K562 (cell line): ENCODE data around the gene SEMA3F. TPM values are rescaled to one million over a fixed set of nuclear protein-coding genes. Genes with fewer than 3 reads are reported as not detected.

Source experiments
- REST ChIP-seq, 2 experiments: fragments of 450-650 bp; formaldehyde crosslinking in 1 of 2; IDR thresholded peaks; 2 replicates each; pipeline versions ENCODE4 v1.4.0 to v1.6.1; 2014 to 2020; ENCODE audit warnings: mild to moderate bottlenecking in 2 of 2, borderline replicate concordance in 1 of 2, low read depth in 1 of 2
- polyA plus RNA-seq, 8 experiments: library from polyadenylated mRNA; depleted of rRNA in 4 of 8; stranded (reverse) in 5 of 8; unstranded in 3 of 8; fragments of >200 nt; fragmentation: Nextera tagmentation in 2 of 8; fragmentation: Illumina TruSeq in 1 of 8; extraction: Ambion mirVana in 2 of 8; extraction: Trizol in 1 of 8; gene quantifications; 2 replicates each; pipeline versions ENCODE4 v1.2.1 to v1.2.3, GENCODE V29; 2011 to 2014; ENCODE audit warnings: inconsistent platforms in 1 of 8, missing spikeins in 1 of 8
- total RNA-seq, 7 experiments: library from RNA; depleted of rRNA in 6 of 7; stranded (reverse); fragments of >200 nt in 6 of 7; fragmentation: Illumina TruSeq in 2 of 7; extraction: Trizol in 2 of 7; gene quantifications; 2 replicates each; pipeline versions ENCODE4 v1.2.1 to v1.2.3, GENCODE V29; 2011 to 2021; ENCODE audit warnings: low replicate concordance in 1 of 7

Gene SEMA3F
- total and polyA plus RNA-seq, 9 of the 15 experiments (the other 6 are each of a cell fraction or from before 2014, with no cell fraction given): 0.58 to 3.0 (median 2.0) TPM; not detected in 2

DNA sequence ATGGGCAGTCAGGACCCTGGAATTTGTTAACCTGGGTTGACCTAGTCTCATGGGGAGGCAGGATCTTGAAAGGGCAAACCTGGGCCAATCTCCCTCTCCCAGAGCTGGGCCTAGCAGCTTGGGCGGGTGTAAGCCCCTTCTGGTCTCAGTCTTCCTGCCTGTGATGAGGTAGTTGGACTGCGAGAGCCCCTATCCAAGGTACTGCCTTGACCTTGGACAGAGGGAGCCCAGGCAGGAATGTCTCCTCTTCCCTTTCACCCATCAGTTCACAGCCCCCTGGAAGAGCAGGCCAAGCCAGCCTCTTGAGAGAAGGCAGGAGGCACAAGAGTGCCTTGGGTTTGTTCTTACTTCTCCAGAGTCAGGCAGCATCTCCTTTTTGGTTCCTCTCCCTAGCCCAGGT is 24.7 kb upstream of the SEMA3F start (continued):
- TF ChIP-seq REST (IDR thresholded peaks at IDR 0.05; ENCODE audit: borderline replicate concordance): peak; percentile 40
- TF ChIP-seq REST (CRISPR knock-in tag; IDR thresholded peaks at IDR 0.05; ENCODE audit: low read depth): no peak
